Neuron (in vitro differentiated cells): Measurements from ENCODE around the gene TGM6.

ENCODE experiments used
- H2AFZ ChIP-seq: one replicate; pipeline ENCODE4 v1.6.1; 2013; ENCODE audit warnings: low read depth, mild to moderate bottlenecking, inconsistent platforms, low read length, moderate library complexity
- H3K27me3 ChIP-seq: one replicate; pipeline ENCODE4 v1.6.1; 2013; ENCODE audit warnings: low read length; ENCODE audit not compliant: insufficient read depth
- H3K36me3 ChIP-seq: one replicate; pipeline ENCODE4 v1.6.1; 2013; ENCODE audit warnings: low read length; ENCODE audit not compliant: insufficient read depth
- H3K4me1 ChIP-seq: one replicate; pipeline ENCODE4 v1.6.1; 2013; ENCODE audit warnings: low read length; ENCODE audit not compliant: insufficient read depth
- H3K4me3 ChIP-seq: 2 replicates; pipeline ENCODE4 v1.5.1; 2013; ENCODE audit warnings: mild to moderate bottlenecking, low read length, moderate library complexity
- H3K9me3 ChIP-seq: one replicate; pipeline ENCODE4 v1.6.1; 2013; ENCODE audit warnings: low read length

Gene TGM6

GRCh38 chr20:2473516-2473915, 92.8 kb downstream of the TGM6 start:
- Histone ChIP-seq H3K9me3 (no peaks in the 10 kb centered on the region), H3K4me1 (peaks cover 8% of the 10 kb centered on the region), H2AFZ (no peak overlapping the region), H3K4me3 (no peak overlapping the region), H3K27me3 (no peaks in the 10 kb centered on the region), H3K36me3 (peaks cover 3% of the 10 kb centered on the region)

- Histone ChIP-seq H3K36me3 (no peaks in the 10 kb centered on the region), H3K27me3 (no peaks in the 10 kb centered on the region), H2AFZ (no peak overlapping the region), H3K9me3 (no peaks in the 10 kb centered on the region), H3K4me1 (no peaks in the 10 kb centered on the region), H3K4me3 (no peak overlapping the region)
Measured at GRCh38 chr20:2475850-2476741, 95.4 kb downstream of the TGM6 start.

GRCh38 chr20:2476742-2477615, 96.3 kb downstream of the TGM6 start:
- peaks cover 3% of the 10 kb centered on the region for H3K36me3 ChIP-seq
- H3K4me3 ChIP-seq, result no peak overlapping the region
- H3K4me1 ChIP-seq, result no peaks in the 10 kb centered on the region
- H3K27me3 ChIP-seq, result no peaks in the 10 kb centered on the region
- no peak overlapping the region for H2AFZ ChIP-seq
- no peaks in the 10 kb centered on the region for H3K9me3 ChIP-seq

GRCh38 chr20:2480381-2480780, 99.7 kb downstream of the TGM6 start:
- H3K9me3 ChIP-seq, result no peaks in the 10 kb centered on the region
- H3K36me3 ChIP-seq, result peaks cover 35% of the 10 kb centered on the region
- H2AFZ ChIP-seq, result no peak overlapping the region
- H3K27me3 ChIP-seq, result no peaks in the 10 kb centered on the region
- no peaks in the 10 kb centered on the region for H3K4me1 ChIP-seq
- H3K4me3 ChIP-seq, result no peak overlapping the region
